ENCODE data around the gene PRAME.

DNA sequence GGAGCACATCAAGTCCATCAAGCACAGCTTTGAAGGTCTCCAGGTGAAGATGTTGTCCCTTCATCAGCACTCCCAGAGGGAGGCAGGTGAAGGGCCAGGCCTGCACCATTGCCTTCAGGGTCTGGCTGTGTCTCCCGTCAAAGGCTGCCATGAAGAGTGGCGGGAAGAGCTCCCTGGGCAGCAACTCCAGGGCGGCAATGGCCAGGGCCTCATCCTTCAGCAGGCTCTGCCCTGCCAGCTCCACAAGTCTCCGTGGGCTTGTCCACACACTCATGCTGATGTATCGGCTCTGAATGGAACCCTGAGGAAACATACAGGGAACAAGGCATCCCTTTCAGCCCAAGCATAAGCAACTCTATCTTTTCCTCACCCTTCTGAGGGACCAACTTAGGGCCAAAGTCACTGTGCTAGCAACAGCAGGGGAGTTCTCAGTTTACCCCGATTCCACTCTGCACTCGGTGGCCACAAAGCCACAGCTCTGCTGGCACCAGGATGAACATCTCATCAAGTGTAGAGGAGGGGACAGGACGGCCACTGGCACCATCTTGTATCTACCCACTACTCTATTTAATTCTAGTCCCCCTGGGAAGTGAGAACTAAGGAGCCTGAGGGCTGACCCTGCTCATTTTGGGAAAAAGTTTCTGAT, 8.2 kb downstream of the PRAME start:
- TF ChIP-seq, protein P1, sequence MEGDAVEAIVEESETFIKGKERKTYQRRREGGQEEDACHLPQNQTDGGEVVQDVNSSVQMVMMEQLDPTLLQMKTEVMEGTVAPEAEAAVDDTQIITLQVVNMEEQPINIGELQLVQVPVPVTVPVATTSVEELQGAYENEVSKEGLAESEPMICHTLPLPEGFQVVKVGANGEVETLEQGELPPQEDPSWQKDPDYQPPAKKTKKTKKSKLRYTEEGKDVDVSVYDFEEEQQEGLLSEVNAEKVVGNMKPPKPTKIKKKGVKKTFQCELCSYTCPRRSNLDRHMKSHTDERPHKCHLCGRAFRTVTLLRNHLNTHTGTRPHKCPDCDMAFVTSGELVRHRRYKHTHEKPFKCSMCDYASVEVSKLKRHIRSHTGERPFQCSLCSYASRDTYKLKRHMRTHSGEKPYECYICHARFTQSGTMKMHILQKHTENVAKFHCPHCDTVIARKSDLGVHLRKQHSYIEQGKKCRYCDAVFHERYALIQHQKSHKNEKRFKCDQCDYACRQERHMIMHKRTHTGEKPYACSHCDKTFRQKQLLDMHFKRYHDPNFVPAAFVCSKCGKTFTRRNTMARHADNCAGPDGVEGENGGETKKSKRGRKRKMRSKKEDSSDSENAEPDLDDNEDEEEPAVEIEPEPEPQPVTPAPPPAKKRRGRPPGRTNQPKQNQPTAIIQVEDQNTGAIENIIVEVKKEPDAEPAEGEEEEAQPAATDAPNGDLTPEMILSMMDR (IDR thresholded peaks at IDR 0.05; ENCODE audit: low read depth, low read length), result no peak
- no peak for TF ChIP-seq EZH2phosphoT487 (IDR thresholded peaks at IDR 0.05; ENCODE audit: low read depth)
